Regular cardiac myocyte (primary cell): ENCODE results near the gene MPIG6B. TPM values are rescaled to one million over a fixed set of nuclear protein-coding genes. Genes with fewer than 3 reads are reported as not detected.

Source experiments
- total RNA-seq: library from RNA; depleted of rRNA; stranded (reverse); fragments of >200 nt; gene quantifications from 2 replicates; pipeline ENCODE4 v1.2.3, GENCODE V29; 2014

The MPIG6B gene, protein sequence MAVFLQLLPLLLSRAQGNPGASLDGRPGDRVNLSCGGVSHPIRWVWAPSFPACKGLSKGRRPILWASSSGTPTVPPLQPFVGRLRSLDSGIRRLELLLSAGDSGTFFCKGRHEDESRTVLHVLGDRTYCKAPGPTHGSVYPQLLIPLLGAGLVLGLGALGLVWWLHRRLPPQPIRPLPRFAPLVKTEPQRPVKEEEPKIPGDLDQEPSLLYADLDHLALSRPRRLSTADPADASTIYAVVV
- total RNA-seq: 0.28 TPM in 1 of 2 replicates, not detected in the other

DNA sequence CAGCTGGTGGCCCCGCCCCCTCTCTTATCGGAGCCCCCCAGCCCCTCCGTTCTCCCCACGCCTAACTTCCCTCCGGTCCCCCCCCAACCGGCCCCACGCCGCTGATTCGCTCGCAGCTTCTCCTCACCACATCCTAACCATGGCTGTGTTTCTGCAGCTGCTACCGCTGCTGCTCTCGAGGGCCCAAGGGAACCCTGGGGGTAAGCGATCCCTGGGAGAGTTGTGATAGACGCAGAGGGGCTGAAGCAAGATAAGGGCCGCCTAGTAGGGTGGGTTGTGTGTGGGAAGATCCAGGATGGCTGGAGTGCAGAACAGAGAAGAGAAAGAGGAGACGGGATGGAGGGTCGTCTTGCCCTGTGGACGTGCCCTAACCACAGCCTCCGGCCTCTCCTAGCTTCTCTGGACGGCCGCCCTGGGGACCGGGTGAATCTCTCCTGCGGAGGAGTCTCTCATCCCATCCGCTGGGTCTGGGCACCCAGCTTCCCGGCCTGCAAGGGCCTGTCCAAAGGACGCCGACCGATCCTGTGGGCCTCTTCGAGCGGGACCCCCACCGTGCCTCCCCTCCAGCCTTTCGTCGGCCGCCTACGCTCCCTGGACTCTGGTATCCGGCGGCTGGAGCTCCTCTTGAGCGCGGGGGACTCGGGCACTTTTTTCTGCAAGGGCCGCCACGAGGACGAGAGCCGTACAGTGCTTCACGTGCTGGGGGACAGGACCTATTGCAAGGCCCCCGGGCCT lies at the start of gene MPIG6B:
TSS of gene MPIG6B (plus strand) at position 129 of the 735 bp plus-strand sequence. CDS start at position 140, 11 bp downstream.

DNA sequence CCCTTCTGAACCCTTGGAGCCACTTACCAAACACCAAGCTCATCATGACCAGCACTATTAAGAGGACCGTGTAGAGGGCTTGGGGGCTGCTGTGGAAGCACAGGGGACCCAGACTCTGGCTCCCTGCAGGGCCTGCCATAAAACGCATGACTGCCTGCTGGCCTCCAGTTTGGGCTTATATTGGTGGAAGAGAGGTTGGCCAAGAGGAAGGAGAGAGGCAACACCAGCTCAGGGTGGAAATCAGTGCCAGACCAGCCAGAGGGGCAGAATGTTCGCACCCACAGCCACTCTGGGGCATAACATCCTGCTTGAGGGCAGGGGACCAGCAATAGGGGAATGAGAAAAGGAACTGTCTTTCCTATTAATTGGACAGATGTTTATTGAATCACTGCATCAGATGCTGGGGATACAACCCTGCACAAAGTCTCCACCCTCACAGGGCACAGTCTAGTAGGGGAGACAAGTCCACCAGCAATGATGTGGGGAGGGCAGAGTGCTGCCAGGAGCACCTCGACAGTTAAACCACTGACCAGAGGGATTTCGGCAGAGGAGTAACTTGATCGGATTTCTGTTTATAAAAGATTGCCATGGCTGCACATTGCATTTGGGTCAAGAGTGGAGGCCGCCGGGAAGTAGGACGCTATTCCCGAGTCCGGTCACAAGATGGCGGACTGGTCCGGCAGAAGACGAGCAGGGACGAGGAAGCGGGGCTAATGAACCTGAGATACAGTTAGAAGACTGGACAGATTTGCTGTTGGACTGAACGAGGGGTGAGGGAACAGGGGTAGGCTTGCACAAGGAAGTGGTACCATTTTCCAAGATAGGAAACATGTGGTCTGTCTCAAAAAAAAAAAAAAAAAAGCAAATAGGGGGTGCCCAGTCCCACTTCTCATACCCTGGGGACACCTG lies 42.7 kb upstream of the MPIG6B start, which contains the start of gene LY6G5C:
TSS of gene LY6G5C (minus strand) at position 842 of the 909 bp plus-strand sequence. CDS start at position 148, 694 bp downstream.

DNA sequence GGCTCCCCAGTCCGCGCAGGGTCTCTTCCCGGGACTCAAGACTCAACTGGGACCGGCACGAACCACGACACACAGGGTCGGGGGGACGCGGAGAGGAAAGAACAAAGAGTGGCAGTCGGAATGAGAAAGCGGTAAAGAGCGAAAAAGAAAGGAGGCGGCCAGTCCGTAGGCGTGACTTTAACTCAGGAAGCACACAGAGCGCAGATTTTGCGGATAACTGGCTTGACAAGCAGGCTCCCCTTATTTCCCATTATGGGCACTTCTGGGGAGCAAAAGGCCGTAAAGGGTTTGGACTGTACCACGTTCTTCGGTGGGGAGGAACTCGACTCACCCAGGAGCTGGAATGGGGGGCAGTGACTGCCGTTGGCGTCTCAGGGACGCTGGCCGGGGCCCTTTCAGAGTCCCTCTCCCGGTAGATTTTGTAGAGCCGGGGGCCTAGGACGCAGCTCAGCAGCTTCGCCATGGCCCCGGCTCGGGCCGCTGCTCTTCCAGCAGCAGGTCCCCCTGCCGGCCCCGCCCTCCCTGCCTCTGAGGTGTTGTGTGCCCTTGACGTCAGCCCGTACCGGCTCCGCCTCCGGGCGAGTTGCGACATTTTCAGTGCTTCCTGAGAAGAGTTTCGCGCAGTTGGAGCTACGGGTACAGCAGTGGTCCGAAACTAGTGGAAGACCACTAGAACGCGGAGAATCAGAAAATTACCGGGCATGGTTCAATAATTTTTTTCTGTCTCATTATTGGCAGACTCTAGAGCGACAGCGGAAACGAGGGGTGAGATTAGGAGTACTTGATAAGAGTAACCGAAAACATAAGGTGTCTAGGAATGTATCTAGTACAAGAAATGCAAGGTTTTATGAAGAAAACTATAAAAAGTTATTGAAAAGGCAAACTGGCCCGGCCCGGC lies 20.1 kb upstream of the MPIG6B start, which contains the start of gene ABHD16A:
TSS of gene ABHD16A (minus strand) at position 506 of the 898 bp plus-strand sequence. CDS start at position 463, 43 bp downstream.

DNA sequence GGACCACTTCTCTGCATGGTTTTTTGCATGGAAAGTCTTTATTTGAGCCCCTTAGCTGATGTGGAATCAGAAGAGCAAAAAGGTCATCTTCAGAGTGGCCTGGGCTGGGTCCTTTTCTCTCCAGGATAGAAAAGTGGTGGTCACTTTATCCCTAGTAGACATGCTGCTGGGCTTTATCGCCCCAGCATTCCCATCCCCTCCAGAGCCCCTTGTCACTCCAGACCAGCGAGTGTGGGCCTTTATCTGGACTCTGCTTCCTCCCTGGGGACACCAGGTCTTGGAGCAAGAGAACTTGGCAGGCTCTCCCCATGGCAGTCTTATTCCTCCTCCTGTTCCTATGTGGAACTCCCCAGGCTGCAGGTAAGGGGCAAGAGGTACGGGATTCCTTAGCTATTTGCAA lies 16.6 kb upstream of the MPIG6B start, which contains the start of gene LY6G6F:
TSS of gene LY6G6F (plus strand) at position 268 of the 400 bp plus-strand sequence. CDS start at position 309, 41 bp downstream.

DNA sequence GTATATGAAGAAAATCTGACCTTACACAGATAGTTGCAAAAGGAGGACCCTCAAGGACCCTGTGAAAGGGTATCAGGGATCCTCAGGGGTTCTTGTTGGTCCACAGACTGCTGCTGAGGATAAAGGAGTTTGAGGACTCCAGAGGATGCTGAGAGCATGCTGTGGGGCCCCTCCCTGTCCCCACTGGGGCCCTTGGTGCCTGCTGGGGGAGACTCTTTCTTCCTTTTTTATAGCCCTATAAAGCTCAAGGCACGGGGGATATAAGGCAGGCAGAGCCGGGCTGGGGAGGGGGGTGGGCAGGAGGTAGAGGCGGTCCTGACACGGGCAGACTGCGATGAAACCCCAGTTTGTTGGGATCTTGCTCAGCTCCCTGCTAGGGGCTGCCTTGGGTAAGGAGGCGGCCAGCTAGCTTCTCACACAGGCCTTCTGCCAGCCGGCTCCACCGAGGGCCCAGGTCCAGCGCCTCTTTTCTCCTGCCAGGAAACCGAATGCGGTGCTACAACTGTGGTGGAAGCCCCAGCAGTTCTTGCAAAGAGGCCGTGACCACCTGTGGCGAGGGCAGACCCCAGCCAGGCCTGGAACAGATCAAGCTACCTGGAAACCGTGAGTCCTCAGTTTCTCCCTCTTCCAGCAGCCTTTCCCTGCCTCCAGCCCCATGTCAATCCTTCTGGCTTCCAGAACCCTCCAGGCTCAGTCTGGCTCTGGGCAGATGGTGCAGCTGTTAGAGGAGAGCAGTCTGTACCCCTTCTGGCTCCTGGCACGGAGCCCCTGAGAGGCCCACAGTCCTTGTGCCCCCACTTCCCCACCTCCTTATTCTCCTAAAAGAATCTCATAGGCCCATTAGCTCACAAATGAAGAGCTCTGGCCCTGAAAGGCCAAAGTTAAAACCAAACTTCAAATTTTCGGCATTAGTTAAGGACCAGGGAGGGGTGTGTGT lies 7.9 kb upstream of the MPIG6B start, which contains the start of gene LY6G6D:
TSS of gene LY6G6D (plus strand) at position 327 of the 937 bp plus-strand sequence. CDS start at position 335, 8 bp downstream.

DNA sequence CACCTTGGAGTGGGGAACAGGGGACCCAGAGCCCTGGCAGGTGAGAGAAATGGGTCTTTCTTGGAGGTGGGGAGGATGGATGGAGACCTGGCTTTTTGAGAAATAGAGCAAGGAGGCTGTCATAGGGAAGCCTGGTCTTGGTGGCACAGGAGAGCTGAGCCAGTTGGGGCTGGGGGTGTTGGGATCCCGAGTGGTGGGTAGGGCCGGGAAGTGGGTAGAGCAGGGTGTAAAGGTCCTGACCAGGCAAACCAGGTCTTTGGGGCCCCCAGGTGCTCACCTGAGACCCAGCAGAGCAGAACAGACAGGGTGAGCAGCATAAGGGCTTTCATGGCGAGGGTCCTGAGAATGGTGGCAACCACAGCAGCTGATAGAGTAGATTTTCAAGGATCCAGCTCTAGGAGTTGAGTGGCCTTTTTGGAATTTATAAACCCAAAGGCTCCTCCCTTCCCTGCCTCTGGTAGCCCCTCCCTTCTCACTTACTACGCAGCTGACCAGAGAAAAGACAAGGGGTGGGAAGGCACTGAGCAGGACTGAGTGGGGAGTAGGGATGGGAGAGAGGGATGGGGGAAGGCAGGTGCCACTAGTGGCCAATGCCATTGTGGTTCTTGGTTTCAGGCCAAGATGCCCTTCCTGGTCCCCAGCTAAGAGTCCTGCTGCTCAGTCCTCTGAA lies 1.7 kb upstream of the MPIG6B start, which contains the start of gene LY6G6C:
TSS of gene LY6G6C (minus strand) at position 396 of the 670 bp plus-strand sequence. CDS start at position 329, 67 bp downstream.

DNA sequence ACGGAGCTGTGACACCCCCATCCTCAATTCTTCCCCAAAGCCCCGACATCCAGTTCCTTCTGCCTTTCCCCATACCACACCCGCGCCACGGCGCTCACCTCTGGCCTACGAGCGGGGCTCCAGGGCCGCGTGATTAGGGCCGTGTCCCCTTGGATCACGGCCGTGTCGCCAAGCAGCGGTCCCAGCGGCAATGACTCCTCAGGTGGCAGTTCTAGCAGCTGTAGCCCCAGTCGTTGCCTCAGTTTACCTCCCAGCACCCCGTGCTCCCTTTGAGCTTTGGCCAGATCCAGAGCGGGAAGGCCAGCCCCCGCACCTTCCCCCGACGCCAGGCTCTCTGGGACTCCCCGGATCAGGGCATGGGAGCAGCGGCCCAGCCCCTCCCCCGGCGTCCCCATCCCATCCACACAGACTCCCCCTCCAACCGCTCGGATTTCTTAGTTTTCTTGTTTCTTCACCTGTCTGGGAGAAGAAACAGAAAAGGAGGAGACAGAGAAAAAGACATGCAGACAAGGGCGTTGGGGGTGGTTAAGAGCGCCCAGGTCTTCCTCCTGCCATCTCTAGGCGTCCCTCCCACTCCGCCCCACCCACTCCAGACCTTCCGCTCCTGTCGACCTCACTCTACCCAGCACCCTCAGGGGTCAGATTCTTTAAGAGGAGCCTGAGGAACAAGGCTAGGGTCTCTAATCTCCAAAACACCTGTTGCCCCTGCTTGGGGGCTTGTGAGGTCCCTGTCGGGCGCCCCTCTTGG lies 5.8 kb downstream of the MPIG6B start, which contains the start of gene DDAH2:
TSS of gene DDAH2 (minus strand) at position 533 of the 748 bp plus-strand sequence. CDS start at position 395, 138 bp downstream.

DNA sequence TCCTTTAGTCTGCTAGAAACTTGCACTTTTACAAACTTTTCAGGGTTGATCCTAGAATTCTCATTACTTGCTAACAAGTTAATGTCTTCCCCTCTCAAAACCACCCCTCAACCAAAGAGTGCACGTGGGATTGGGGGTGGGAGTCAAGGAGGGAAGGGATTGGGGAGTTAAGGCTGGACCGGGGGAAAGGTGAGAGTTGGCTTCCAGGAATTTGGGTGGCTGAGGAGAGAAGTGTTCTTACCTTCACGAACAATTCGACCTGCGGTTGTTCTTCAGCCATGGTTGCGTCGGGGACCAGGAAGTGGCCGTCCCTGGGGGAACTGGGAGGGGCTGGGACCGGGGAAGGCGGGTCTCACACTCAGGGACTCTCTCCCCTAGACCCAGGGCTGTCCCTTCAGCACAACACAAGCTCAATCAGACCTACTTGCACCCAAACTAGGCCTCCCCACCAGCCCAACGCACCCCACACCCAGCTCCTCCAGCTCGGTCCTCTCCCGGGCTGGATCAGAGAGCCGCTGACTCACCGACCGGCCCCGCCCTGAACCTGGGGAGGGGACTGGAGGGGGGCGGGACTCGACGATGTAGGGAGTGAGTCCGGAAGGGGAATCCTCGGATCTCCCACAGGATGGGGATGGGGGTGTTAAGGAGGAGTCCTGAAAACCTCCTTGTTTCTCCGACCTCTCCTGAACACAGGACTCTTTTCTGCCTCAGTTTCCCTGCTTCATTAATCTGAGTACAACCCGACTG lies 13.0 kb downstream of the MPIG6B start, which contains the start of gene CLIC1:
TSS of gene CLIC1 (minus strand) at position 510 of the 747 bp plus-strand sequence. CDS start at position 280, 230 bp downstream.

DNA sequence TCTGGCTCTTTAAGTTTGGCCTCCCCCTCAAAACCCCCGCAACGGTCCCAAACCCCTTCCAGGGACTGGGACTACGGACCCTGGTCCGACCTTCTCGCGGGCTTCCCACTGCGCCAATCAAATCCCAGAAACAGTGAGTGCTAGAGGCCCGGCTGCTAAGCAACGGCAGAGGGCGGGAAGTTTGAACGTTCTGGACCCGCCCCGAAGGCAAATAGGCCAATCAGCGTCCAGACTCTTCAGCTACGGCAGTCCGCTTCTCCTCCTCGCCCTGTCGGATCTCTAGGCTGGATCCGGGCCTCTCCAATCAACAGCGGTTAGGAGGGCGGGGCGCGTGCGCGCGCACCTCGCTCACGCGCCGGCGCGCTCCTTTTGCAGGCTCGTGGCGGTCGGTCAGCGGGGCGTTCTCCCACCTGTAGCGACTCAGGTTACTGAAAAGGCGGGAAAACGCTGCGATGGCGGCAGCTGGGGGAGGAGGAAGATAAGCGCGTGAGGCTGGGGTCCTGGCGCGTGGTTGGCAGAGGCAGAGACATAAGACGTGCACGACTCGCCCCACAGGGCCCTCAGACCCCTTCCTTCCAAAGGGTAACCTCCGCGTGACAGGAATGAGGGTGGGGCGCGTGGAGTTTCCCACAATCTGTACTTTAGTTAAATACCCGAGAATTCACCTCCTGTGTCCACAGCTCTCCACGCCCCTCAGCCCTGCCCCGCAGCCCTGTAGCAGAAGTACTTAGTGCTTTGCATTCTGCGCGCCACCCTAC lies 16.6 kb downstream of the MPIG6B start, which contains the start of gene MSH5:
TSS of gene MSH5 (plus strand) at position 367 of the 758 bp plus-strand sequence. CDS start 462 bp downstream, outside the sequence.

DNA sequence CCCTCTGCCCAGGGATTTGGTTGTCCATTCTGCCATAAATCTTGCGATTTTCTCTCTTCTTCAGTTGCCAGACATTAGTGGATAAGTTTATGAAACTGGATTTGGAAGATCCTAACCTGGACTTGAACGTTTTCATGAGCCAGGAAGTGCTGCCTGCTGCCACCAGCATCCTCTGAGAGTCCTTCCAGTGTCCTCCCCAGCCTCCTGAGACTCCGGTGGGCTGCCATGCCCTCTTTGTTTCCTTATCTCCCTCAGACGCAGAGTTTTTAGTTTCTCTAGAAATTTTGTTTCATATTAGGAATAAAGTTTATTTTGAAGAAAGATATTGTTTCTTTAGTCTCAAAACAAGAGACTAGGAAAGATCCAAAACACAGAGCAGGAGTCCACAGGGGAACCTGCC lies 39.2 kb downstream of the MPIG6B start, which contains the start of gene SAPCD1:
TSS of gene SAPCD1 (plus strand) at position 301 of the 400 bp plus-strand sequence. CDS start 399 bp downstream, outside the sequence.

Other genes with a start within 250 kb of the MPIG6B start
- gene MICB, start 225.2 kb upstream of the MPIG6B start, total RNA-seq: 9.0 and 20.7 TPM in 2 replicates
- not detected in 2 replicates for gene MCCD1, start 194.4 kb upstream of the MPIG6B start, total RNA-seq
- gene DDX39B, start 181.4 kb upstream of the MPIG6B start, total RNA-seq: 156 and 555 TPM in 2 replicates
- 1.2 and 5.1 TPM in 2 replicates for gene ATP6V1G2, start 176.8 kb upstream of the MPIG6B start, total RNA-seq
- gene NFKBIL1, start 175.8 kb upstream of the MPIG6B start, total RNA-seq: 19.7 and 32.7 TPM in 2 replicates
- gene LTA, start 151.1 kb upstream of the MPIG6B start, total RNA-seq: not detected in 2 replicates
- not detected in 2 replicates for gene TNF, start 147.8 kb upstream of the MPIG6B start, total RNA-seq
- gene LTB, start 140.9 kb upstream of the MPIG6B start, total RNA-seq: 0.28 TPM in 1 of 2 replicates, not detected in the other
- gene LST1, start 137.1 kb upstream of the MPIG6B start, total RNA-seq: not detected in 2 replicates
- not detected in 2 replicates for gene NCR3, start 130.4 kb upstream of the MPIG6B start, total RNA-seq
- not detected in 2 replicates for gene AIF1, start 108.1 kb upstream of the MPIG6B start, total RNA-seq
- gene PRRC2A, start 102.7 kb upstream of the MPIG6B start, total RNA-seq: 19.7 and 31.1 TPM in 2 replicates
- gene BAG6, start 70.7 kb upstream of the MPIG6B start, total RNA-seq: 90.5 and 111 TPM in 2 replicates
- gene APOM, start 67.5 kb upstream of the MPIG6B start, total RNA-seq: 0.28 and 1.2 TPM in 2 replicates
- gene C6orf47, start 62.6 kb upstream of the MPIG6B start, total RNA-seq: 21.9 and 23.4 TPM in 2 replicates
- gene GPANK1, start 58.4 kb upstream of the MPIG6B start, total RNA-seq: 14.1 and 22.2 TPM in 2 replicates
- gene CSNK2B, start 57.3 kb upstream of the MPIG6B start, total RNA-seq: 93.0 and 140 TPM in 2 replicates
- gene LY6G5B, start 53.4 kb upstream of the MPIG6B start, total RNA-seq: 2.0 and 2.3 TPM in 2 replicates
- 0.38 and 1.7 TPM in 2 replicates for gene LY6G5C, start 42.3 kb upstream of the MPIG6B start, total RNA-seq
- 47.1 and 56.7 TPM in 2 replicates for gene ABHD16A, start 20.0 kb upstream of the MPIG6B start, total RNA-seq
- not detected in 2 replicates for gene LY6G6F, start 16.5 kb upstream of the MPIG6B start, total RNA-seq
- not detected in 2 replicates for gene LY6G6D, start 8.0 kb upstream of the MPIG6B start, total RNA-seq
- gene LY6G6C, start 1.6 kb upstream of the MPIG6B start, total RNA-seq: under 0.01 TPM in 1 of 2 replicates, not detected in the other
- 58.1 and 70.5 TPM in 2 replicates for gene DDAH2, start 5.9 kb downstream of the MPIG6B start, total RNA-seq
- 711 and 1,283 TPM in 2 replicates for gene CLIC1, start 13.2 kb downstream of the MPIG6B start, total RNA-seq
- gene MSH5, start 16.6 kb downstream of the MPIG6B start, total RNA-seq: 4.4 and 5.4 TPM in 2 replicates
- 0.19 and 0.85 TPM in 2 replicates for gene SAPCD1, start 39.3 kb downstream of the MPIG6B start, total RNA-seq
- under 0.01 TPM in 1 of 2 replicates, not detected in the other for gene VWA7, start 54.0 kb downstream of the MPIG6B start, total RNA-seq
- 32.4 and 91.3 TPM in 2 replicates for gene VARS1, start 72.4 kb downstream of the MPIG6B start, total RNA-seq
- 18.0 and 46.2 TPM in 2 replicates for gene LSM2, start 83.6 kb downstream of the MPIG6B start, total RNA-seq
- gene HSPA1L, start 91.9 kb downstream of the MPIG6B start, total RNA-seq: 1.3 and 2.8 TPM in 2 replicates
- gene HSPA1A, start 92.2 kb downstream of the MPIG6B start, total RNA-seq: 87.9 and 192 TPM in 2 replicates
- gene HSPA1B, start 104.4 kb downstream of the MPIG6B start, total RNA-seq: 119 and 235 TPM in 2 replicates
- gene NEU1, start 139.4 kb downstream of the MPIG6B start, total RNA-seq: 51.4 and 93.9 TPM in 2 replicates
- not detected in 2 replicates for gene SLC44A4, start 155.6 kb downstream of the MPIG6B start, total RNA-seq
- 50.2 and 55.2 TPM in 2 replicates for gene EHMT2, start 174.3 kb downstream of the MPIG6B start, total RNA-seq
- gene ZBTB12, start 178.7 kb downstream of the MPIG6B start, total RNA-seq: 4.2 and 4.6 TPM in 2 replicates
- gene C2, start 204.3 kb downstream of the MPIG6B start, total RNA-seq: 0.38 and 6.8 TPM in 2 replicates
- 5.8 and 65.1 TPM in 2 replicates for gene CFB, start 222.7 kb downstream of the MPIG6B start, total RNA-seq
- gene NELFE, start 235.6 kb downstream of the MPIG6B start, total RNA-seq: 79.5 and 180 TPM in 2 replicates
- 70.5 and 74.2 TPM in 2 replicates for gene SKIC2, start 235.8 kb downstream of the MPIG6B start, total RNA-seq
- gene DXO, start 248.8 kb downstream of the MPIG6B start, total RNA-seq: 11.9 and 14.7 TPM in 2 replicates